ENCODE results near the gene CDKN2AIP.

DNA sequence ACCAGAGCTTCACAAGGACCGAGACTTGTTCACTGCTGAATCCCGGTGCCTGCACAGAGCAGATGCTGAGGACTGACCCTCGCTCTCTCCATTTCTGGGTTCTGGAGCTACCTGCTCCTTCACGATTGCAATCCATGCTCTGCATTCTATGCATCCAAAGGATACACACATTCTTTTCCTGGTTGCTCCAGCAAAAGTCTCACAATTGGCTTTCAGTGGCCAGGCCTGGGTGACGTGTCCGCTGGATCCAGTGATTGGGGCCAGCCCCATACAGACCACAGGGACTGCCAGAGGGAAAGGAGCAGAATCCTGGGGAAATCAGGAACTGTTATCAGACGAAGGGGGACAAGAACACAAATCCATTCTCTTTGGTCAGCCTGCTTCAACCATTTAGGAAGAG is 14.9 kb upstream of the CDKN2AIP start:
- no peak for TF ChIP-seq POLR2AphosphoS5 (IDR thresholded peaks at IDR 0.05; ENCODE audit: low read depth)
- TF ChIP-seq, protein P1, sequence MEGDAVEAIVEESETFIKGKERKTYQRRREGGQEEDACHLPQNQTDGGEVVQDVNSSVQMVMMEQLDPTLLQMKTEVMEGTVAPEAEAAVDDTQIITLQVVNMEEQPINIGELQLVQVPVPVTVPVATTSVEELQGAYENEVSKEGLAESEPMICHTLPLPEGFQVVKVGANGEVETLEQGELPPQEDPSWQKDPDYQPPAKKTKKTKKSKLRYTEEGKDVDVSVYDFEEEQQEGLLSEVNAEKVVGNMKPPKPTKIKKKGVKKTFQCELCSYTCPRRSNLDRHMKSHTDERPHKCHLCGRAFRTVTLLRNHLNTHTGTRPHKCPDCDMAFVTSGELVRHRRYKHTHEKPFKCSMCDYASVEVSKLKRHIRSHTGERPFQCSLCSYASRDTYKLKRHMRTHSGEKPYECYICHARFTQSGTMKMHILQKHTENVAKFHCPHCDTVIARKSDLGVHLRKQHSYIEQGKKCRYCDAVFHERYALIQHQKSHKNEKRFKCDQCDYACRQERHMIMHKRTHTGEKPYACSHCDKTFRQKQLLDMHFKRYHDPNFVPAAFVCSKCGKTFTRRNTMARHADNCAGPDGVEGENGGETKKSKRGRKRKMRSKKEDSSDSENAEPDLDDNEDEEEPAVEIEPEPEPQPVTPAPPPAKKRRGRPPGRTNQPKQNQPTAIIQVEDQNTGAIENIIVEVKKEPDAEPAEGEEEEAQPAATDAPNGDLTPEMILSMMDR (IDR thresholded peaks at IDR 0.05; ENCODE audit: insufficient read depth, low read length), result no peak
- TF ChIP-seq, protein P2, sequence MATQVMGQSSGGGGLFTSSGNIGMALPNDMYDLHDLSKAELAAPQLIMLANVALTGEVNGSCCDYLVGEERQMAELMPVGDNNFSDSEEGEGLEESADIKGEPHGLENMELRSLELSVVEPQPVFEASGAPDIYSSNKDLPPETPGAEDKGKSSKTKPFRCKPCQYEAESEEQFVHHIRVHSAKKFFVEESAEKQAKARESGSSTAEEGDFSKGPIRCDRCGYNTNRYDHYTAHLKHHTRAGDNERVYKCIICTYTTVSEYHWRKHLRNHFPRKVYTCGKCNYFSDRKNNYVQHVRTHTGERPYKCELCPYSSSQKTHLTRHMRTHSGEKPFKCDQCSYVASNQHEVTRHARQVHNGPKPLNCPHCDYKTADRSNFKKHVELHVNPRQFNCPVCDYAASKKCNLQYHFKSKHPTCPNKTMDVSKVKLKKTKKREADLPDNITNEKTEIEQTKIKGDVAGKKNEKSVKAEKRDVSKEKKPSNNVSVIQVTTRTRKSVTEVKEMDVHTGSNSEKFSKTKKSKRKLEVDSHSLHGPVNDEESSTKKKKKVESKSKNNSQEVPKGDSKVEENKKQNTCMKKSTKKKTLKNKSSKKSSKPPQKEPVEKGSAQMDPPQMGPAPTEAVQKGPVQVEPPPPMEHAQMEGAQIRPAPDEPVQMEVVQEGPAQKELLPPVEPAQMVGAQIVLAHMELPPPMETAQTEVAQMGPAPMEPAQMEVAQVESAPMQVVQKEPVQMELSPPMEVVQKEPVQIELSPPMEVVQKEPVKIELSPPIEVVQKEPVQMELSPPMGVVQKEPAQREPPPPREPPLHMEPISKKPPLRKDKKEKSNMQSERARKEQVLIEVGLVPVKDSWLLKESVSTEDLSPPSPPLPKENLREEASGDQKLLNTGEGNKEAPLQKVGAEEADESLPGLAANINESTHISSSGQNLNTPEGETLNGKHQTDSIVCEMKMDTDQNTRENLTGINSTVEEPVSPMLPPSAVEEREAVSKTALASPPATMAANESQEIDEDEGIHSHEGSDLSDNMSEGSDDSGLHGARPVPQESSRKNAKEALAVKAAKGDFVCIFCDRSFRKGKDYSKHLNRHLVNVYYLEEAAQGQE (IDR thresholded peaks at IDR 0.05; ENCODE audit: insufficient replicate concordance, low read depth), result no peak

Data from HL-60 (cell line).